CD8-positive, alpha-beta memory T cell (primary cell): Measurements from ENCODE around the gene DUS2. TPM values are rescaled to one million over a fixed set of nuclear protein-coding genes. Genes with fewer than 3 reads are reported as not detected.
"Not testable (repeated sequence)": the region's sequence is repeated elsewhere in the genome, so short reads cannot be mapped to it uniquely, and the experiment has no call there.

Experiments
- CTCF ChIA-PET: fragments of 350-600 bp; sonication (Branson Sonifier 250); formaldehyde crosslinking; loops from one replicate; lab custom pipeline; 2021; ENCODE audit warnings: antibody characterized with exemption; lab: Charles Lee
- POLR2A ChIA-PET: fragments of 350-600 bp; sonication (Branson Sonifier 250); formaldehyde crosslinking; loops from one replicate; lab custom pipeline; 2021; ENCODE audit warnings: antibody characterized with exemption; lab: Charles Lee
- DNase-seq, 5 donors: peaks; one replicate each; pipeline versions ENCODE4 v3.0.0 to v3.0.0-alpha.2; 2020 to 2022; ENCODE audit warnings: mixed read lengths in 1 of 5
- H3K27ac ChIP-seq: one replicate; pipeline ENCODE4 v1.7.0; 2013; ENCODE audit warnings: low read depth, mild to moderate bottlenecking, low read length, moderate library complexity
- H3K27me3 ChIP-seq: 2 replicates; pipeline ENCODE4 v1.7.0; 2013; ENCODE audit warnings: low read length, mild to moderate bottlenecking; ENCODE audit not compliant: insufficient read depth, poor library complexity, severe bottlenecking
- H3K36me3 ChIP-seq: 2 replicates; pipeline ENCODE4 v1.7.0; 2013; ENCODE audit warnings: mild to moderate bottlenecking, low read length, moderate library complexity; ENCODE audit not compliant: insufficient read depth
- H3K4me1 ChIP-seq: 2 replicates; pipeline ENCODE4 v1.7.0; 2013; ENCODE audit warnings: mild to moderate bottlenecking, low read length, moderate library complexity; ENCODE audit not compliant: insufficient read depth
- H3K4me3 ChIP-seq: 2 replicates; pipeline ENCODE4 v1.7.0; 2013; ENCODE audit warnings: mild to moderate bottlenecking, low read length
- H3K9me3 ChIP-seq: 2 replicates; pipeline ENCODE4 v1.7.0; 2013; ENCODE audit warnings: mild to moderate bottlenecking, low read length
- H3K27ac Mint-ChIP-seq, 8 donors: one replicate each; pipeline ENCODE4 v1.8.0; 2020 to 2021; ENCODE audit warnings: mixed read lengths in 8 of 8, mild to moderate bottlenecking in 6 of 8, inconsistent platforms in 3 of 8, moderate library complexity in 3 of 8
- H3K27me3 Mint-ChIP-seq, 2 donors: one replicate each; pipeline ENCODE4 v1.8.0; 2020 to 2021; ENCODE audit warnings: mixed read lengths in 2 of 2, mild to moderate bottlenecking in 1 of 2, moderate library complexity in 1 of 2
- H3K36me3 Mint-ChIP-seq, 3 donors: one replicate each; pipeline ENCODE4 v1.8.0; 2020 to 2021; ENCODE audit warnings: mixed read lengths in 3 of 3, inconsistent platforms in 1 of 3, mild to moderate bottlenecking in 1 of 3
- H3K4me1 Mint-ChIP-seq, 3 donors: one replicate each; pipeline ENCODE4 v1.8.0; 2020 to 2021; ENCODE audit warnings: mixed read lengths in 3 of 3, inconsistent platforms in 1 of 3, mild to moderate bottlenecking in 1 of 3
- H3K4me3 Mint-ChIP-seq, 7 donors: one replicate each; pipeline ENCODE4 v1.8.0; 2020 to 2021; ENCODE audit warnings: mixed read lengths in 7 of 7, mild to moderate bottlenecking in 6 of 7, moderate library complexity in 4 of 7, inconsistent platforms in 2 of 7
- H3K9me3 Mint-ChIP-seq, 5 donors: one replicate each; pipeline ENCODE4 v1.8.0; 2020 to 2022; ENCODE audit warnings: mixed read lengths in 5 of 5, mild to moderate bottlenecking in 3 of 5, moderate library complexity in 2 of 5, inconsistent platforms in 1 of 5
- polyA plus RNA-seq: library from polyadenylated mRNA; unstranded; fragments of 300-500 nt; fragmentation: Illumina TruSeq; gene quantifications from one replicate; pipeline ENCODE4 v1.2.3, GENCODE V29; 2021
- total RNA-seq, 2 experiments: library from RNA; stranded (reverse); gene quantifications; one replicate each; pipeline ENCODE4 v1.2.3, GENCODE V29; 2021

DUS2 gene
- total and polyA plus RNA-seq, 3 experiments from 2014 or later, result 15.3 to 32.2 (median 31.3) TPM

GRCh38 chr16:68115851-68116250 lies 92.8 kb downstream of the DUS2 start:
- CTCF ChIA-PET, result interaction anchor here (1.2 to 1.3 kb wide), 2 partner anchors 23 to 41 kb away, joined by 3 to 4 read pairs; no protein-coding TSS in a partner anchor

GRCh38 chr16:68116256-68116867 lies 93.3 kb downstream of the DUS2 start:
- Histone ChIP-seq H3K27me3 (no peaks in the 10 kb centered on the region), H3K27ac (no peak overlapping the region), H3K36me3 (no peaks in the 10 kb centered on the region), H3K4me3 (no peak overlapping the region), H3K9me3 (no peaks in the 10 kb centered on the region), H3K4me1 (peaks cover 90% of the 10 kb centered on the region)
- H3K36me3 Mint-ChIP-seq, result peaks cover 5 to 14% (median 9%) of the 10 kb centered on the region in 3 donors
- ChIA-PET POLR2A (interaction anchor here (0.9 kb wide), 1 partner anchor 13 kb away, joined by 9 read pairs; no protein-coding TSS in a partner anchor), CTCF (interaction anchor here (1.2 to 1.3 kb wide), 2 partner anchors 23 to 41 kb away, joined by 3 to 4 read pairs; no protein-coding TSS in a partner anchor)
- no peaks in the 10 kb centered on the region for H3K27me3 Mint-ChIP-seq
- peak overlapping the region in 5 of 8 donors; percentile 10 to 68 (median 55) for H3K27ac Mint-ChIP-seq
- peaks cover 83 to 96% (median 92%) of the 10 kb centered on the region in 3 donors for H3K4me1 Mint-ChIP-seq
- H3K9me3 Mint-ChIP-seq, result peaks cover 0 to 6% (median 2%) of the 10 kb centered on the region in 5 donors
- H3K4me3 Mint-ChIP-seq, result peak overlapping the region in 5 of 7 donors; percentile 11 to 47 (median 19)
- DNase-seq, result peak in 2 of 5 donors; percentile 16 to 19

More at GRCh38 chr16:68115851-68116250, 92.8 kb downstream of the DUS2 start:
- Mint-ChIP-seq H3K4me1 (peaks cover 84 to 96% (median 94%) of the 10 kb centered on the region in 3 donors), H3K9me3 (peaks cover 0 to 11% (median 6%) of the 10 kb centered on the region in 5 donors), H3K27me3 (no peaks in the 10 kb centered on the region), H3K36me3 (peaks cover 5 to 18% (median 14%) of the 10 kb centered on the region in 3 donors), H3K27ac (peak overlapping the region in 5 of 8 donors; percentile 3 to 25 (median 11)), H3K4me3 (peak overlapping the region in 3 of 7 donors; percentile 4 to 36 (median 16))
- H3K9me3 ChIP-seq, result no peaks in the 10 kb centered on the region
- no peak overlapping the region for H3K4me3 ChIP-seq
- no peak overlapping the region for H3K27ac ChIP-seq
- H3K4me1 ChIP-seq, result peaks cover 86% of the 10 kb centered on the region
- no peak for DNase-seq
- no peaks in the 10 kb centered on the region for H3K27me3 ChIP-seq
- POLR2A ChIA-PET, result no interaction called here
- no peaks in the 10 kb centered on the region for H3K36me3 ChIP-seq

- peaks cover 5% of the 10 kb centered on the region for H3K36me3 ChIP-seq
- POLR2A ChIA-PET, result interaction anchor here (0.5 kb wide), 1 partner anchor 596 kb away, joined by 4 read pairs; no protein-coding TSS in a partner anchor
Observed at GRCh38 chr16:68117884-68118283, 94.8 kb downstream of the DUS2 start.

GRCh38 chr16:68118954-68119353 lies 95.9 kb downstream of the DUS2 start:
- H3K27me3 ChIP-seq, H3K9me3 ChIP-seq, H3K36me3 ChIP-seq, H3K27ac ChIP-seq, H3K27me3 Mint-ChIP-seq, H3K4me3 ChIP-seq, POLR2A ChIA-PET, H3K9me3 Mint-ChIP-seq: not testable (repeated sequence)
- H3K4me1 ChIP-seq, result peaks cover 88% of the 10 kb centered on the region
- Mint-ChIP-seq H3K4me1 (peaks cover 79 to 97% (median 83%) of the 10 kb centered on the region in 3 donors), H3K27ac (peak overlapping the region; percentile 28 to 94 (median 64)), H3K4me3 (peak overlapping the region in 6 of 7 donors; percentile 10 to 48 (median 26)), H3K36me3 (peaks cover 0 to 17% (median 8%) of the 10 kb centered on the region in 3 donors)
- peak in 1 of 5 donors; percentile 7 for DNase-seq
- CTCF ChIA-PET, result interaction anchor here (2.2 to 2.3 kb wide), 2 partner anchors 24 to 47 kb away, joined by 5 to 11 read pairs; no protein-coding TSS in a partner anchor

More at GRCh38 chr16:68117884-68118283, 94.8 kb downstream of the DUS2 start:
- H3K27me3 ChIP-seq, result no peaks in the 10 kb centered on the region
- H3K9me3 ChIP-seq, result no peaks in the 10 kb centered on the region
- no peaks in the 10 kb centered on the region for H3K27me3 Mint-ChIP-seq
- peaks cover 86 to 99% (median 93%) of the 10 kb centered on the region in 3 donors for H3K4me1 Mint-ChIP-seq
- no peak overlapping the region for H3K27ac ChIP-seq
- no peaks in the 10 kb centered on the region for H3K9me3 Mint-ChIP-seq
- H3K4me1 ChIP-seq, result peaks cover 94% of the 10 kb centered on the region
- H3K4me3 Mint-ChIP-seq, result peak overlapping the region in 6 of 7 donors; percentile 5 to 52 (median 32)
- H3K27ac Mint-ChIP-seq, result peak overlapping the region; percentile 0 to 94 (median 56)
- no peak for DNase-seq
- peaks cover under 1 to 16% (median 8%) of the 10 kb centered on the region in 3 donors for H3K36me3 Mint-ChIP-seq
- CTCF ChIA-PET, result interaction anchor here (0.6 to 2.2 kb wide), 3 partner anchors 14 to 46 kb away, joined by 3 to 5 read pairs (median 3); no protein-coding TSS in a partner anchor
- no peak overlapping the region for H3K4me3 ChIP-seq

GRCh38 chr16:68120496-68120895 lies 97.4 kb downstream of the DUS2 start:
- Mint-ChIP-seq H3K4me1 (peaks cover 72 to 90% (median 77%) of the 10 kb centered on the region in 3 donors), H3K4me3 (peak overlapping the region in 4 of 7 donors; percentile 13 to 78 (median 30)), H3K36me3 (peaks cover 0 to 23% (median 11%) of the 10 kb centered on the region in 3 donors), H3K27ac (peak overlapping the region in 6 of 8 donors; percentile 12 to 94 (median 32))
- H3K27me3 ChIP-seq, H3K4me3 ChIP-seq, H3K27ac ChIP-seq, POLR2A ChIA-PET, H3K9me3 Mint-ChIP-seq, H3K27me3 Mint-ChIP-seq, H3K9me3 ChIP-seq, H3K36me3 ChIP-seq, DNase-seq: not testable (repeated sequence)
- peaks cover 75% of the 10 kb centered on the region for H3K4me1 ChIP-seq
- CTCF ChIA-PET, result interaction anchor here (1.1 to 2.3 kb wide), 2 partner anchors 22 to 26 kb away, joined by 3 to 11 read pairs; no protein-coding TSS in a partner anchor

GRCh38 chr16:68126395-68126794 lies 103.3 kb downstream of the DUS2 start:
- Mint-ChIP-seq H3K36me3 (peaks cover 0 to 52% (median 15%) of the 10 kb centered on the region in 3 donors), H3K27me3 (no peaks in the 10 kb centered on the region), H3K9me3 (no peaks in the 10 kb centered on the region), H3K27ac (peak overlapping the region in 5 of 8 donors; percentile 18 to 77 (median 27)), H3K4me3 (peak overlapping the region in 1 of 7 donors; percentile 4), H3K4me1 (peaks cover 62 to 82% (median 70%) of the 10 kb centered on the region in 3 donors)
- Histone ChIP-seq H3K27ac (no peak overlapping the region), H3K9me3 (no peaks in the 10 kb centered on the region), H3K27me3 (no peaks in the 10 kb centered on the region), H3K4me1 (peaks cover 41% of the 10 kb centered on the region), H3K4me3 (no peak overlapping the region), H3K36me3 (peaks cover 10% of the 10 kb centered on the region)
- CTCF ChIA-PET, result no interaction called here
- POLR2A ChIA-PET, result no interaction called here
- no peak for DNase-seq

GRCh38 chr16:68128577-68129305 lies 105.7 kb downstream of the DUS2 start:
- ChIA-PET CTCF (interaction anchor here (1.0 to 1.6 kb wide), 2 partner anchors 16 to 34 kb away, joined by 3 to 4 read pairs; no protein-coding TSS in a partner anchor), POLR2A (interaction anchor here (1.2 kb wide), 1 partner anchor 12 kb away, joined by 9 read pairs; no protein-coding TSS in a partner anchor)
- no peaks in the 10 kb centered on the region for H3K9me3 ChIP-seq
- H3K36me3 ChIP-seq, result peaks cover 9% of the 10 kb centered on the region
- H3K27me3 ChIP-seq, result no peaks in the 10 kb centered on the region
- no peaks in the 10 kb centered on the region for H3K27me3 Mint-ChIP-seq
- no peak overlapping the region for H3K4me3 ChIP-seq
- no peak overlapping the region for H3K27ac ChIP-seq
- H3K4me1 Mint-ChIP-seq, result peaks cover 58 to 79% (median 76%) of the 10 kb centered on the region in 3 donors
- peak overlapping the region; percentile 21 to 82 (median 72) for H3K27ac Mint-ChIP-seq
- peaks cover 38% of the 10 kb centered on the region for H3K4me1 ChIP-seq
- H3K36me3 Mint-ChIP-seq, result peaks cover 0 to 52% (median 8%) of the 10 kb centered on the region in 3 donors
- no peaks in the 10 kb centered on the region for H3K9me3 Mint-ChIP-seq
- DNase-seq, result no peak
- H3K4me3 Mint-ChIP-seq, result peak overlapping the region in 1 of 7 donors; percentile 5
